ACC112 (cell line): ENCODE data around the gene SLC37A1.

Experiments used
- H2AFZ ChIP-seq: fragments of 200-600 bp; sonication (generic); one replicate; pipeline ENCODE4 v1.6.0; 2017; ENCODE audit warnings: antibody characterized with exemption, low read length; ENCODE audit not compliant: unreplicated experiment
- H3K27ac ChIP-seq: fragments of 200-600 bp; sonication (generic); 2 replicates; pipeline ENCODE4 v1.5.1; 2014; ENCODE audit warnings: low read depth, mild to moderate bottlenecking, antibody characterized with exemption, low read length, moderate library complexity
- H3K27me3 ChIP-seq: fragments of 200-600 bp; sonication (generic); 2 replicates; pipeline ENCODE4 v1.6.1; 2014; ENCODE audit warnings: mild to moderate bottlenecking, antibody characterized with exemption, low read length, moderate library complexity, mixed read lengths; ENCODE audit not compliant: insufficient read depth
- H3K36me3 ChIP-seq: fragments of 200-600 bp; sonication (generic); 2 replicates; pipeline ENCODE4 v1.6.1; 2016; ENCODE audit warnings: mild to moderate bottlenecking, antibody characterized with exemption, low read length, moderate library complexity, mixed read lengths; ENCODE audit not compliant: insufficient read depth
- H3K4me1 ChIP-seq: fragments of 200-600 bp; sonication (generic); one replicate; pipeline ENCODE4 v1.6.1; 2016; ENCODE audit warnings: low read length, mixed read lengths; ENCODE audit not compliant: insufficient read depth, unreplicated experiment, control insufficient read depth
- H3K4me3 ChIP-seq: fragments of 200-600 bp; sonication (generic); 2 replicates; pipeline ENCODE4 v1.5.1; 2014; ENCODE audit warnings: mild to moderate bottlenecking, low read depth, low read length
- H3K79me2 ChIP-seq: fragments of 200-600 bp; sonication (generic); one replicate; pipeline ENCODE4 v1.6.0; 2016; ENCODE audit warnings: low read length; ENCODE audit not compliant: control insufficient read depth, unreplicated experiment, insufficient read depth

The SLC37A1 gene

GRCh38 chr21:42579456-42580075 lies 65.9 kb downstream of the SLC37A1 start:
- peaks cover 18% of the 10 kb centered on the region for H3K27me3 ChIP-seq
- H3K27ac ChIP-seq: no peak overlapping the region
- no peaks in the 10 kb centered on the region for H3K79me2 ChIP-seq
- no peaks in the 10 kb centered on the region for H3K36me3 ChIP-seq
- H3K4me3 ChIP-seq: no peak overlapping the region
- no peak overlapping the region for H2AFZ ChIP-seq
- H3K4me1 ChIP-seq: no peaks in the 10 kb centered on the region

DNA sequence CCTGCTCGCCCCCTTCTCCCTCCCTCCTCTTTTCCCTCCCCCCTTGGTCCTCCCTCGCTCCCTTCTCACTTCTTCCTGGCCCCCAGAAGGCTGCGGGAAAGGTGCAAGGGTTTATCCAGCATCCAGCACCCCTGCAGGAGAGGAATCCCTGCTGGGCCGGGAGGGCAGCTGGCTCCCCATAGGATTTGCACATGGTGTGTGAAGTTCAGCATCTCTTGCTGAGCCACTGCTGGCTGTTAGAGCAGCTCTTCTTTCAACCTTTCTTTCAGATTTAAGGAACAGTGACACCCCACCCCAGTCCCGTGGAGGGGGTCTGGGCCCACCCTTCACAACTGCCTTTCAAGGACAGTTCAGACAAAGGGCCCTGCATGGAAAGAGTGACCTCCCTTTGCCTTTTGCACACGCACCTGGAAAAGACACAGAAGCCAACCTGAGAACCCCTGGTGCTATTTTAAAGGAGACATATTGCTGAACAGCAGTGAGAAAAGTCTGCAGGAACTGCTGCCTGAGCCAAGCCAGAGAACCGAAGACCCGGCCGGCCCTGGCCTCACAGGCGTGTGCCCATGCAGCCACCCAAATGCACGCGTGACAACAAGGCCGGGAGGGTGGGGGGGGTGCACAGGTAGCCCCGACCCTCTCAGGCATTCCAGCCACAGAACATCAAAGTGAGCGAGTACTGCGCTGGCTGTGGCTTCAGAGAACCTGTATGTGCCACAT lies 66.6 kb downstream of the SLC37A1 start:
- H3K4me1 ChIP-seq: no peaks in the 10 kb centered on the region
- no peaks in the 10 kb centered on the region for H3K79me2 ChIP-seq
- H3K36me3 ChIP-seq: no peaks in the 10 kb centered on the region
- no peak overlapping the region for H3K27ac ChIP-seq
- no peak overlapping the region for H3K4me3 ChIP-seq
- H2AFZ ChIP-seq: no peak overlapping the region
- H3K27me3 ChIP-seq: peaks cover 24% of the 10 kb centered on the region

GRCh38 chr21:42580793-42581321 lies 67.2 kb downstream of the SLC37A1 start:
- Histone ChIP-seq H3K27ac (no peak overlapping the region), H3K4me3 (no peak overlapping the region), H3K4me1 (no peaks in the 10 kb centered on the region), H3K79me2 (no peaks in the 10 kb centered on the region), H2AFZ (no peak overlapping the region), H3K36me3 (no peaks in the 10 kb centered on the region), H3K27me3 (peaks cover 24% of the 10 kb centered on the region)

GRCh38 chr21:42581336-42581992 lies 67.8 kb downstream of the SLC37A1 start:
- no peak overlapping the region for H3K4me3 ChIP-seq
- H3K27me3 ChIP-seq: peaks cover 24% of the 10 kb centered on the region
- no peak overlapping the region for H2AFZ ChIP-seq
- H3K79me2 ChIP-seq: no peaks in the 10 kb centered on the region
- no peak overlapping the region for H3K27ac ChIP-seq
- no peaks in the 10 kb centered on the region for H3K4me1 ChIP-seq
- no peaks in the 10 kb centered on the region for H3K36me3 ChIP-seq

GRCh38 chr21:42581993-42582786 lies 68.5 kb downstream of the SLC37A1 start:
- Histone ChIP-seq H2AFZ (no peak overlapping the region), H3K27ac (no peak overlapping the region), H3K36me3 (no peaks in the 10 kb centered on the region), H3K4me1 (no peaks in the 10 kb centered on the region), H3K4me3 (no peak overlapping the region), H3K79me2 (no peaks in the 10 kb centered on the region), H3K27me3 (peaks cover 24% of the 10 kb centered on the region)

DNA sequence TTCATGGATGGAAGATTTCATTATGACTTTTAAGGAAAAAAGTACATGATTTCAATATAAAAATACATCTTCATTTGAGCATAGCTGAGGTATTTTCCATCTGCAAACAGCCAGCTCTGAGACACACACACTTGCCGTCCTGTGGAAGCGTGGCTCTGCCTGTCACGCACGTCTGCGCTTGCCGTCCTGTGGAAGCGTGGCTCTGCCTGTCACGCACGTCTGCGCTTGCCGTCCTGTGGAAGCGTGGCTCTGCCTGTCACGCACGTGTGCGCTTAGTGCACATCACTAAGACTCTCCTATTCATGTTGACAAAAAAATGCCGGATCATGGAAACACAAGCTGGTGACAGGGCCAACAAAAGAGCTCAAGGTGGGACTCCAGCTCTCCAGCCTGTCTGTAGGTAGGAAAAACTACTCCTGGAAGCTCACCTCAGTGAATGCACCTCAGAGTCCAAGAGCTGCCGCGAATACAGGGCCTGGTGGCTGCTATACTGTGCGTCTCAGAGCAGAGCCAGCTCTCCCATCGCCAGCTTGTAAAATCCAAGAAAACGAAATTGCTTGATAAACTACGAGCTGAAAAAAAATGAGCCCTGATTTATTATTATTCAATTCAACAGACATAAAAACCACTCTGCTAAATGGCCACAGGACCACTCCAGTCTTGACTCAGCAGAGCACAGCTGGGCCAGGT lies 69.3 kb downstream of the SLC37A1 start:
- no peak overlapping the region for H3K27ac ChIP-seq
- no peak overlapping the region for H2AFZ ChIP-seq
- no peaks in the 10 kb centered on the region for H3K79me2 ChIP-seq
- no peaks in the 10 kb centered on the region for H3K4me1 ChIP-seq
- peaks cover 24% of the 10 kb centered on the region for H3K27me3 ChIP-seq
- H3K4me3 ChIP-seq: no peak overlapping the region
- H3K36me3 ChIP-seq: no peaks in the 10 kb centered on the region

DNA sequence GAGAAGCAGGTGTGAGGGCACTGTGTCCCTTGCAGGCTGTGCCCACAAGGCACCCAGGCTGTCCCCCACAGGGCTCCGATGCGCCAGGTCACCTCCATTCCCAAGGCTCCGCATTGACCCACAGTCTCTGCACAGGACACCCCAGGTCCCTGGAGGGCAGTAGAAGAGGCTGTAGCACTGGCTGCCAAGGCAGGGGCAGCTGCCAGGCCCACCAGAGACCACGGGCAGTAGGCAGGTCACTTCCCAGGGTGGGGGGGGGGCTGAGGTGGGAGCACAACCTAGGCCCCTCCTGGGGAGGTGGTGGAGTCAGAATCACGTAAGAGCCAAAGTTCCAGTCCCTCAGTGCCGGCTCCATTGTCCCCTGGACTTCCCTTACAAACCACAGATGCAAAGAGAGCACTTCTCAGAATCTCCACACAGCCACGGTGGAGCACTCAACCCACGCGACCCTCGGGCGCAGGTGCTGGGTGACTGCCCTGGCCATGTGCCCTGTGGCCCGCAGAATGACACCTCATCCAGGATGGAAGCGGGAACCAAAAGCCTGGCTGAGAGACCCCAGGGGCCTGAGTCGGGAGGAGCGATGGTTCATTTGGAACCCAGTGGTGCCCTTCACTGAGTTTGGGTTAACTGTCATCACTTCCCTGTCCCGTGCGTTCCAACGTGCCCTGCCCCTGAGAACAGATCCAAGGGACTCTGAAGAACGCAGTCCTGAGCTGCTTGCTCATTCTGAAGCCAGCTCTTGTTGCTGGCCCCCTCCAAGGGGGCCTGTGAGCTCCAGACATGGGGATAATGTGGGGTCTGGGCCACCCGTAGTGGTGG lies 70.0 kb downstream of the SLC37A1 start:
- H3K27me3 ChIP-seq: peaks cover 24% of the 10 kb centered on the region
- no peaks in the 10 kb centered on the region for H3K36me3 ChIP-seq
- H2AFZ ChIP-seq: no peak overlapping the region
- no peaks in the 10 kb centered on the region for H3K79me2 ChIP-seq
- H3K4me3 ChIP-seq: no peak overlapping the region
- H3K4me1 ChIP-seq: no peaks in the 10 kb centered on the region
- no peak overlapping the region for H3K27ac ChIP-seq

DNA sequence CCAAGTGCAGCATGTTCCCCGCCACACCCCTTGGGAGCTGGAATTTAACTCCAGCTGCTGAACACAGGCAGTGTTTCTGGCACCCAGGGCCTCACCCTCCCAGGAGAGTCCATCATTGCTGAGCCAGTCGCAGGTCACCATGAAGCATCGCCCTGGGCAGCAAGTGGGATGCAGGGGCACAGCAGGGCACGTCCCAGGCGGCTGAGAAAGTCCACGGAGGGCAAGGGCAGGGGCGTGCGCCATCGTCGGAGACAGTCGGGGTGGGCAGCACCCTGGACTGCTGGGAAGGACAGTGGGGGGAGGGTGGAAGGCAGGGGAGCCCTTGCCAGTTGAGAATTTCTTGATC lies 70.6 kb downstream of the SLC37A1 start:
- no peak overlapping the region for H2AFZ ChIP-seq
- no peaks in the 10 kb centered on the region for H3K4me1 ChIP-seq
- H3K79me2 ChIP-seq: no peaks in the 10 kb centered on the region
- H3K36me3 ChIP-seq: no peaks in the 10 kb centered on the region
- H3K4me3 ChIP-seq: no peak overlapping the region
- H3K27ac ChIP-seq: no peak overlapping the region
- peaks cover 19% of the 10 kb centered on the region for H3K27me3 ChIP-seq

- Histone ChIP-seq H3K36me3 (no peaks in the 10 kb centered on the region), H3K4me3 (no peak overlapping the region), H3K79me2 (no peaks in the 10 kb centered on the region), H3K27ac (no peak overlapping the region), H2AFZ (no peak overlapping the region), H3K4me1 (no peaks in the 10 kb centered on the region), H3K27me3 (peaks cover 15% of the 10 kb centered on the region)
Measured at GRCh38 chr21:42585881-42586280, 72.2 kb downstream of the SLC37A1 start.
